ENCODE measurements around the gene SFXN5. TPM values are rescaled to one million over a fixed set of nuclear protein-coding genes. Genes with fewer than 3 reads are reported as not detected.

SFXN5 gene
- total RNA-seq, 1 donor: 17.0 TPM

DNA sequence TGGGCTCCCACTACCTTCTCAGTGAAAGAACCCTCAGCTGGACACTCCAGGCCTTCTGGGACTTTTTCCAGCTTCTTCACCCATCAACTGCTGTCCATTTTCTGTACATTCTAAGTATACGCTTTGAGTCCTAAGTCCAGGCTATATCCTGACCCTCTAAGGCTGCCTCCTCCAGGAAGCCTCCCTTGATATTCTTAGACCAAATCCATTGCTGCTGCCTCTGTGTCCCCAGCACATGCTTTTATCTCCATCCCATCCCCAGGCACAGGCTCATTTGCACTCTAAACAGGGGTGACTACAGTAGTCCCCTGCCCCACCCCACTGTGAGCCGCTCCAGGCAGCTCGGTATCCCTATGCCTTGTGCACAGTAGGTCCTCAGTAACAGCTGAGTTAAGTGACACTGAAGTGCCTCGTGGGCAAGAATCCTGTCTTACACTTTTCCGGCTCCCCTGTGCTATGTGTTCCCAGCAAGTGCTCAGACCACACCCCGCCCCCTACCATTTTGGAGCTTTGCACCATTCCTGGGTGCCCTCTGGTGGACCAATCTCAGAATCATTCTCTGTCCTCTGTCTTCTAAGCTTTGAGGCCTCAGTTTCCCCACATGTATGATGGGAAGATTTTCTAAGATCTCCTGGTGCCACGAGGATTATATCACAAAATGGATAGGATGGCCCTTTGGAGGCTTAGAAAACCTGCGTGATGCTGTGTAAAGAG, 119.2 kb downstream of the SFXN5 start:
- Histone ChIP-seq H3K36me3 (ENCODE audit: insufficient read depth, low read length) (no peaks in the 10 kb centered on the region), H3K27me3 (ENCODE audit: insufficient read depth, low read length) (no peaks in the 10 kb centered on the region), H3K4me3 (ENCODE audit: insufficient read depth, low read length) (no peak overlapping the region), H4K20me1 (ENCODE audit: insufficient read depth, low read length) (peaks cover 4% of the 10 kb centered on the region), H3K9me3 (ENCODE audit: low read depth, low read length) (no peaks in the 10 kb centered on the region), H3K4me2 (ENCODE audit: insufficient read depth, low read length) (no peak overlapping the region), H3K4me1 (ENCODE audit: insufficient read depth, low read length) (no peaks in the 10 kb centered on the region), H2AFZ (ENCODE audit: low read length) (no peak overlapping the region), H3K79me2 (ENCODE audit: insufficient read depth, low read length) (no peaks in the 10 kb centered on the region), H3K27ac (ENCODE audit: low read depth, low read length) (no peak overlapping the region)
- TF ChIP-seq, protein P1, sequence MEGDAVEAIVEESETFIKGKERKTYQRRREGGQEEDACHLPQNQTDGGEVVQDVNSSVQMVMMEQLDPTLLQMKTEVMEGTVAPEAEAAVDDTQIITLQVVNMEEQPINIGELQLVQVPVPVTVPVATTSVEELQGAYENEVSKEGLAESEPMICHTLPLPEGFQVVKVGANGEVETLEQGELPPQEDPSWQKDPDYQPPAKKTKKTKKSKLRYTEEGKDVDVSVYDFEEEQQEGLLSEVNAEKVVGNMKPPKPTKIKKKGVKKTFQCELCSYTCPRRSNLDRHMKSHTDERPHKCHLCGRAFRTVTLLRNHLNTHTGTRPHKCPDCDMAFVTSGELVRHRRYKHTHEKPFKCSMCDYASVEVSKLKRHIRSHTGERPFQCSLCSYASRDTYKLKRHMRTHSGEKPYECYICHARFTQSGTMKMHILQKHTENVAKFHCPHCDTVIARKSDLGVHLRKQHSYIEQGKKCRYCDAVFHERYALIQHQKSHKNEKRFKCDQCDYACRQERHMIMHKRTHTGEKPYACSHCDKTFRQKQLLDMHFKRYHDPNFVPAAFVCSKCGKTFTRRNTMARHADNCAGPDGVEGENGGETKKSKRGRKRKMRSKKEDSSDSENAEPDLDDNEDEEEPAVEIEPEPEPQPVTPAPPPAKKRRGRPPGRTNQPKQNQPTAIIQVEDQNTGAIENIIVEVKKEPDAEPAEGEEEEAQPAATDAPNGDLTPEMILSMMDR (IDR thresholded peaks at IDR 0.05; ENCODE audit: extremely low read depth, low read depth, low read length): peak; percentile 20
- peak; percentile 54 for DNase-seq (ENCODE audit: insufficient read length, low spot score, missing footprints)

- Histone ChIP-seq H4K20me1 (ENCODE audit: insufficient read depth, low read length) (peaks cover 4% of the 10 kb centered on the region), H3K4me1 (ENCODE audit: insufficient read depth, low read length) (no peaks in the 10 kb centered on the region), H3K27me3 (ENCODE audit: insufficient read depth, low read length) (no peaks in the 10 kb centered on the region), H3K4me2 (ENCODE audit: insufficient read depth, low read length) (no peak overlapping the region), H3K27ac (ENCODE audit: low read depth, low read length) (no peak overlapping the region), H3K4me3 (ENCODE audit: insufficient read depth, low read length) (no peak overlapping the region), H2AFZ (ENCODE audit: low read length) (no peak overlapping the region), H3K9me3 (ENCODE audit: low read depth, low read length) (no peaks in the 10 kb centered on the region), H3K79me2 (ENCODE audit: insufficient read depth, low read length) (no peaks in the 10 kb centered on the region), H3K36me3 (ENCODE audit: insufficient read depth, low read length) (no peaks in the 10 kb centered on the region)
- TF ChIP-seq, protein P1 (IDR thresholded peaks at IDR 0.05; ENCODE audit: extremely low read depth, low read depth, low read length): no peak
- no peak for DNase-seq (ENCODE audit: insufficient read length, low spot score, missing footprints)
These were observed 120.0 kb downstream of the SFXN5 start for GRCh38 chr2:72951303-72952095.

DNA sequence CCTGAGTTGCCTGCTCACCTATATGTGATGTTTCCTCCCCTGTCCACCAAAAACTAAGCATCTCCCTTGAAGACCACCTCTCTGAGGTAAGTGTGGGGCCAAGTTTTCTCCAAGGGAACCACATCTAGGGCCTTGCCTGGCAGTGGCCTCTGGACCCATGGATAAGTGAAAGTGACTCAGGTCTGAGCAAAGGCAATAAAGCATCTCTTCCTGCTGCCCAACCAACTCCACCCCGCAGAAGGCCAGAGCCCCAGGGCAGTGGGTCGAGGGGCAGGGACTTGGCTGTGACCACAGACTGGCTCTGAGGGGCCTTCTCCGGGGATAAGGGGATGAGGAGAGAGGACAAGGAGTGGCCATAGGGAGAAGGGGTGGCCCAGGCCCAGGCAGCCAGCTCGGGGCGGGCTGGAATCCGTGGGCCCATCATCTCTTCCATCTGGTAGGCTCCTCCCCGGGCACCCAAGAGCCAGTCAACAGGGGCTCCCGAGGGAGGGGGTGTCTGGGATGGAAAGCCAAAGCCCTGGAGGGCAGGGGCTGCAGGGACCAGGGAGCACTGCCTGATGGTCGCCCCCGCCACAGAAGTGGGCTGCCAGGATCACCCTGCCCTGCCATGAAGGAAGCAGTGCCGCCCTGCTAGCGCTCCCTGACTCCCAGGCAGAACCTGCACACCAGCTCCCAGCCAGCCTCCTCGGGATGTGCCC, 120.8 kb downstream of the SFXN5 start:
- Histone ChIP-seq H3K4me2 (ENCODE audit: insufficient read depth, low read length) (no peak overlapping the region), H3K4me1 (ENCODE audit: insufficient read depth, low read length) (no peaks in the 10 kb centered on the region), H3K9me3 (ENCODE audit: low read depth, low read length) (no peaks in the 10 kb centered on the region), H2AFZ (ENCODE audit: low read length) (no peak overlapping the region), H3K27me3 (ENCODE audit: insufficient read depth, low read length) (no peaks in the 10 kb centered on the region), H3K36me3 (ENCODE audit: insufficient read depth, low read length) (no peaks in the 10 kb centered on the region), H3K4me3 (ENCODE audit: insufficient read depth, low read length) (no peak overlapping the region), H3K27ac (ENCODE audit: low read depth, low read length) (no peak overlapping the region), H3K79me2 (ENCODE audit: insufficient read depth, low read length) (no peaks in the 10 kb centered on the region), H4K20me1 (ENCODE audit: insufficient read depth, low read length) (peaks cover 4% of the 10 kb centered on the region)
- DNase-seq (ENCODE audit: insufficient read length, low spot score, missing footprints): no peak
- TF ChIP-seq, protein P1 (IDR thresholded peaks at IDR 0.05; ENCODE audit: extremely low read depth, low read depth, low read length): no peak

DNA sequence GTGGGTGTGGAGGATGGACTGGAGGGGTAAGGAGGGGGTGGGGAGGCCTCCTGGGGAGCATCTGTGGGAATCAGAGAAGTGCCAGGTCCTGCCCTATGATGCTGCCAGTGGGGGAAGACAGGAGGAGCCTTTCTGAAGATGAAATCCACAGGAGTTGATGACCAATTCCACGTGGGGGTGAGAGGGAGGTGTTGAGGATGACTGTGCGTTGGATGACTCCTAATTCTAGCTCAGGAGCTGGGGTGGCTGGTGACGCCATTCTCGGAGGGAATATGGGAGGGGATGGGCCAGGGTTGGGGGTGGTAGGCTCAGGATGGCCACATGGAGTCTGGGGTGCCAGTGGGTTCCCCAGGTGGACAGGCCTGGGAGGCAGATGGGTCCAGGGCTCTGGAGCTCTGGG, 121.9 kb downstream of the SFXN5 start:
- TF ChIP-seq, protein P1 (IDR thresholded peaks at IDR 0.05; ENCODE audit: extremely low read depth, low read depth, low read length): no peak
- Histone ChIP-seq H3K9me3 (ENCODE audit: low read depth, low read length) (no peaks in the 10 kb centered on the region), H2AFZ (ENCODE audit: low read length) (no peak overlapping the region), H3K27me3 (ENCODE audit: insufficient read depth, low read length) (no peaks in the 10 kb centered on the region), H3K27ac (ENCODE audit: low read depth, low read length) (no peak overlapping the region), H3K36me3 (ENCODE audit: insufficient read depth, low read length) (no peaks in the 10 kb centered on the region), H3K4me3 (ENCODE audit: insufficient read depth, low read length) (no peak overlapping the region), H3K4me1 (ENCODE audit: insufficient read depth, low read length) (no peaks in the 10 kb centered on the region), H4K20me1 (ENCODE audit: insufficient read depth, low read length) (peaks cover 1% of the 10 kb centered on the region), H3K79me2 (ENCODE audit: insufficient read depth, low read length) (no peaks in the 10 kb centered on the region), H3K4me2 (ENCODE audit: insufficient read depth, low read length) (no peak overlapping the region)
- DNase-seq (ENCODE audit: insufficient read length, low spot score, missing footprints): no peak
